Caki2 (cell line): ENCODE measurements around the gene RHBDD1. TPM values are rescaled to one million over a fixed set of nuclear protein-coding genes. Genes with fewer than 3 reads are reported as not detected.
A peak's percentile ranks its signal among the peaks of the same experiment; 100 is the strongest.
"Not testable (repeated sequence)": the region's sequence is repeated elsewhere in the genome, so short reads cannot be mapped to it uniquely, and the experiment has no call there.

Experiments used
- DNase-seq: peaks from one replicate; pipeline ENCODE4 v3.0.0-alpha.2; 2015; ENCODE audit warnings: low read depth
- in situ Hi-C: cut with HindIII; loops from 2 replicates; pipeline ENCODE4 v1.10.0; 2016; ENCODE audit warnings: low sequenced_read_pairs, low pct_unique_long_range_greater_than_20kb, mixed read lengths
- total RNA-seq: library from RNA; depleted of rRNA; stranded (reverse); fragments of >200 nt; shearing (Covaris generic); gene quantifications from 2 replicates; pipeline ENCODE4 v1.2.3, GENCODE V29; 2014; ENCODE audit warnings: low replicate concordance

Gene RHBDD1
- total RNA-seq, 1 experiment from 2014 or later, result 8.6 TPM

GRCh38 chr2:226798422-226799210, 37.2 kb upstream of the RHBDD1 start:
- in situ Hi-C loops, result no loop called here
- DNase-seq, result no peak

GRCh38 chr2:226799211-226799975, 36.5 kb upstream of the RHBDD1 start, which contains the start of gene IRS1:
Gene IRS1, minus strand, starts transcription at chr2:226799820. Its CDS starts 1,082 bp downstream, at chr2:226798738.
- in situ Hi-C loops, result no loop called here
- peak; percentile 69 for DNase-seq

GRCh38 chr2:226799976-226800940, 35.6 kb upstream of the RHBDD1 start:
- in situ Hi-C loops, result no loop called here

GRCh38 chr2:226800941-226801784, 34.7 kb upstream of the RHBDD1 start:
- in situ Hi-C loops, result no loop called here
- peak; percentile 93 for DNase-seq

More at GRCh38 chr2:226799976-226800940, 35.6 kb upstream of the RHBDD1 start:
- peak; percentile 23 for DNase-seq

GRCh38 chr2:226802573-226802972, 33.3 kb upstream of the RHBDD1 start:
- in situ Hi-C loops, result no loop called here

GRCh38 chr2:226803410-226803809, 32.4 kb upstream of the RHBDD1 start:
- in situ Hi-C loops, result no loop called here
- DNase-seq, result no peak

More at GRCh38 chr2:226802573-226802972, 33.3 kb upstream of the RHBDD1 start:
- peak; percentile 50 for DNase-seq

GRCh38 chr2:226813148-226813701, 22.6 kb upstream of the RHBDD1 start:
- in situ Hi-C loops, result no loop called here
- no peak for DNase-seq

- in situ Hi-C loops, result no loop called here
- no peak for DNase-seq
Measured at GRCh38 chr2:226818930-226819329, 16.9 kb upstream of the RHBDD1 start.

GRCh38 chr2:226825056-226825455, 10.8 kb upstream of the RHBDD1 start:
- no peak for DNase-seq
- in situ Hi-C loops, result no loop called here

- in situ Hi-C loops, result no loop called here
- no peak for DNase-seq
Measured at GRCh38 chr2:226828191-226828590, 7.7 kb upstream of the RHBDD1 start.

- no peak for DNase-seq
- in situ Hi-C loops, result no loop called here
Measured at GRCh38 chr2:226829721-226830631, 5.9 kb upstream of the RHBDD1 start.

GRCh38 chr2:226831266-226831665, 4.6 kb upstream of the RHBDD1 start:
- in situ Hi-C loops, result no loop called here
- no peak for DNase-seq

- DNase-seq, result no peak
- in situ Hi-C loops, result no loop called here
Measured at GRCh38 chr2:226832061-226832460, 3.8 kb upstream of the RHBDD1 start.

- DNase-seq, in situ Hi-C loops: not testable (repeated sequence)
Measured at GRCh38 chr2:226834880-226835279, 974 bp upstream of the RHBDD1 start.

- in situ Hi-C loops, result no loop called here
- DNase-seq, result no peak
Measured at GRCh38 chr2:226835420-226835795, 446 bp upstream of the RHBDD1 start.

- in situ Hi-C loops, result no loop called here
- DNase-seq, result no peak
Measured at GRCh38 chr2:226836548-226836885, 663 bp downstream of the RHBDD1 start.
